ENCODE data around the gene ZNF280A. TPM values are rescaled to one million over a fixed set of nuclear protein-coding genes. Genes with fewer than 3 reads are reported as not detected.
"Not testable (repeated sequence)": the region's sequence is repeated elsewhere in the genome, so short reads cannot be mapped to it uniquely, and the experiment has no call there.

The ZNF280A gene
- total and polyA plus RNA-seq, 2 donors from 2014 or later, result not detected

DNA sequence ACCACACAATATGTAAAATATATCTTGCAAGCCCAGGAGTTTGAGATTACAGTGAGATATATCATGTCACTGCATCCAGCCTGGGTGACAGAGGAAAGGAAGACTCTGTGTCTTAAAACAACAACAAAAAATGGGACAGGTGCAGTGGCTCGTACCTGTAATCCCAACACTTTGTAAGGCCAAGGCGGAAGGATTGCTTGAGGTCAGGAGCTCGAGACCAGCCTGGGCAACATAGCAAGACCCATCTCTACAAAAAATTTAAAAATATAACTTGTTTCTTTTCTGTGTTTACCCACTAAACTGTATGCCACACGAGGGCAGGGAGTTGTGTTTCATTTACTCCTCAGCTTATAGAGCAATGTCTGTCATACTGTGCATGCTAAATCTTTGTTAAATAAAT lies 3.1 kb downstream of the ZNF280A start:
- no peak overlapping the region for H3K4me3 ChIP-seq (ENCODE audit: low read length in 3 of 3)
- no peak overlapping the region for H3K27ac ChIP-seq (ENCODE audit: low read depth in 2 of 2, low read length in 2 of 2)
- H3K9ac ChIP-seq (ENCODE audit: low read length in 3 of 3), result no peak overlapping the region
- no peak for FAIRE-seq
- H3K36me3 ChIP-seq (ENCODE audit: control insufficient read depth in 2 of 3, insufficient read depth in 3 of 3, low read length in 3 of 3), result no peaks in the 10 kb centered on the region
- no peaks in the 10 kb centered on the region for H3K4me1 ChIP-seq (ENCODE audit: control insufficient read depth in 2 of 3, insufficient read depth in 2 of 3, low read depth in 1 of 3, low read length in 3 of 3)
- intact Hi-C loops (cut with DNase I), result no loop called here
- H3K9me3 ChIP-seq (ENCODE audit: control insufficient read depth in 2 of 3, insufficient read depth in 1 of 3, low read length in 3 of 3), result no peaks in the 10 kb centered on the region
- no peaks in the 10 kb centered on the region for H3K27me3 ChIP-seq (ENCODE audit: control insufficient read depth, insufficient read depth, low read length)
- no peak for DNase-seq
- TF ChIP-seq, protein P1, sequence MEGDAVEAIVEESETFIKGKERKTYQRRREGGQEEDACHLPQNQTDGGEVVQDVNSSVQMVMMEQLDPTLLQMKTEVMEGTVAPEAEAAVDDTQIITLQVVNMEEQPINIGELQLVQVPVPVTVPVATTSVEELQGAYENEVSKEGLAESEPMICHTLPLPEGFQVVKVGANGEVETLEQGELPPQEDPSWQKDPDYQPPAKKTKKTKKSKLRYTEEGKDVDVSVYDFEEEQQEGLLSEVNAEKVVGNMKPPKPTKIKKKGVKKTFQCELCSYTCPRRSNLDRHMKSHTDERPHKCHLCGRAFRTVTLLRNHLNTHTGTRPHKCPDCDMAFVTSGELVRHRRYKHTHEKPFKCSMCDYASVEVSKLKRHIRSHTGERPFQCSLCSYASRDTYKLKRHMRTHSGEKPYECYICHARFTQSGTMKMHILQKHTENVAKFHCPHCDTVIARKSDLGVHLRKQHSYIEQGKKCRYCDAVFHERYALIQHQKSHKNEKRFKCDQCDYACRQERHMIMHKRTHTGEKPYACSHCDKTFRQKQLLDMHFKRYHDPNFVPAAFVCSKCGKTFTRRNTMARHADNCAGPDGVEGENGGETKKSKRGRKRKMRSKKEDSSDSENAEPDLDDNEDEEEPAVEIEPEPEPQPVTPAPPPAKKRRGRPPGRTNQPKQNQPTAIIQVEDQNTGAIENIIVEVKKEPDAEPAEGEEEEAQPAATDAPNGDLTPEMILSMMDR (IDR thresholded peaks at IDR 0.05; ENCODE audit: borderline replicate concordance, extremely low read depth, insufficient read depth), result no peak

DNA sequence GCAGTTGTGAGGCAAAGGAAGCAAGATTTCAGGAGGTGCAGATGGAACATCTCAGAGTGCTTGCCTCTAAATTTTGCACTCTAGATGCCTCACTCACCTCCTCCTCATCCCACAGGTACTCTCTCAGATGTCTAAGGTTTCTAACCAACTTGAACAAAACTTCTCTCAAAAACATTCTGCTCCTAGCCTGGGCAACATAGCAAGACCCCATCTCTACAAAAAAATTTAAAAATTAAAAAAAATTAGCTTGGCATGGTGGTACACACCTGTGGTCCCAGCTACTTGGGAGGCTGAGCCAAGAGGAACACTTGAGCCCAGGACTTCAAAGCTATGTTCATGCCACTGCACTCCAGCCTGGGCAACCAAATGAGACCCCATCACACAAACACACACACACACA lies 4.2 kb downstream of the ZNF280A start:
- H3K9ac ChIP-seq (ENCODE audit: low read length in 3 of 3), result no peak overlapping the region
- H3K27ac ChIP-seq (ENCODE audit: low read depth in 2 of 2, low read length in 2 of 2), result no peak overlapping the region
- FAIRE-seq (no peak), DNase-seq (no peak)
- no peaks in the 10 kb centered on the region for H3K27me3 ChIP-seq (ENCODE audit: control insufficient read depth, insufficient read depth, low read length)
- no peak overlapping the region for H3K4me3 ChIP-seq (ENCODE audit: low read length in 3 of 3)
- H3K4me1 ChIP-seq (ENCODE audit: control insufficient read depth in 2 of 3, insufficient read depth in 2 of 3, low read depth in 1 of 3, low read length in 3 of 3), result no peaks in the 10 kb centered on the region
- intact Hi-C loops (cut with DNase I), result no loop called here
- H3K36me3 ChIP-seq (ENCODE audit: control insufficient read depth in 2 of 3, insufficient read depth in 3 of 3, low read length in 3 of 3), result no peaks in the 10 kb centered on the region
- TF ChIP-seq, protein P1 (IDR thresholded peaks at IDR 0.05; ENCODE audit: borderline replicate concordance, extremely low read depth, insufficient read depth), result no peak
- no peaks in the 10 kb centered on the region for H3K9me3 ChIP-seq (ENCODE audit: control insufficient read depth in 2 of 3, insufficient read depth in 1 of 3, low read length in 3 of 3)

DNA sequence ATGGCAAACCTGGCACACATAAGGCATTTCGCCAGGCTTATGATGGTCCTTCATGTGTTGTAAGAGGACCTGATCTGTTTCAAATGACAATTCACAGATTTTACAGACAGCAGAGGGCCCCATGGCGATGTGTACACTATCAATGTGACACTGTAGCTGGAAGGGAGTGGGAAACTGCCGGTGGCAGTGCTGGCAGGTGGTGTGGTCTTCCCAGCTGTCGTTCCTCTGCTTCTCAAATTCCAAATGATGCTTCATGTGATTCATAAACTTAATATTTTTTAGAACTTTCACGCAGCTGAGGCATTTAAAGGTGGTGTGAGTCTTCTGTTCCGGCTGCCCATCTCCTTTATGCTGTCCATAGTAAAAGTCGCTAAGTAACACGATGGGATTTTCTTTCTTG lies 5.6 kb downstream of the ZNF280A start:
- H3K9ac ChIP-seq (ENCODE audit: low read length in 3 of 3); H3K4me1 ChIP-seq (ENCODE audit: control insufficient read depth in 2 of 3, insufficient read depth in 2 of 3, low read depth in 1 of 3, low read length in 3 of 3); intact Hi-C loops (cut with DNase I); DNase-seq; H3K36me3 ChIP-seq (ENCODE audit: control insufficient read depth in 2 of 3, insufficient read depth in 3 of 3, low read length in 3 of 3); H3K27me3 ChIP-seq (ENCODE audit: control insufficient read depth, insufficient read depth, low read length); H3K4me3 ChIP-seq (ENCODE audit: low read length in 3 of 3); H3K27ac ChIP-seq (ENCODE audit: low read depth in 2 of 2, low read length in 2 of 2); H3K9me3 ChIP-seq (ENCODE audit: control insufficient read depth in 2 of 3, insufficient read depth in 1 of 3, low read length in 3 of 3); FAIRE-seq: not testable (repeated sequence)

DNA sequence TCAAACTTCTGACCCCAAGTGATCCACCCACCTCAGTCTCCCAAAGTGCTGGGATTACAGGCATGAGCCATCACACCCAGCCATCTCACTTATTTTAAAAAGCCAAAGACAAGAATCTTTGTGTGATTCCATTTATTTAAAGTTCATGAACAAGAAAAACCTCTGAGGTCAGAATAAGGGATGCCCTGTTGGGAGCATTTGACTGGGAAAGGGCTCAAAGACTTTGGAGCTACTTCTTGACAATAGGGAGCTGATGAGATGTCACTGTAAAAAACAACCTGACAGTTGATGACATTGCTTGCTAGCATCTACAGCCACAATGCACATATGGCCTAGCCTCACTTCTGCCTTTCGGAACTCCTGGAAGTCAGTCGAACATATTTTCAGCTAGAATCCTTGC lies 6.5 kb downstream of the ZNF280A start:
- intact Hi-C loops (cut with DNase I), result no loop called here
- DNase-seq (no peak), FAIRE-seq (no peak)
- TF ChIP-seq, protein P1 (IDR thresholded peaks at IDR 0.05; ENCODE audit: borderline replicate concordance, extremely low read depth, insufficient read depth), result no peak
- Histone ChIP-seq H3K27ac (ENCODE audit: low read depth in 2 of 2, low read length in 2 of 2) (no peak overlapping the region), H3K36me3 (ENCODE audit: control insufficient read depth in 2 of 3, insufficient read depth in 3 of 3, low read length in 3 of 3) (no peaks in the 10 kb centered on the region), H3K27me3 (ENCODE audit: control insufficient read depth, insufficient read depth, low read length) (no peaks in the 10 kb centered on the region), H3K4me1 (ENCODE audit: control insufficient read depth in 2 of 3, insufficient read depth in 2 of 3, low read depth in 1 of 3, low read length in 3 of 3) (no peaks in the 10 kb centered on the region), H3K9me3 (ENCODE audit: control insufficient read depth in 2 of 3, insufficient read depth in 1 of 3, low read length in 3 of 3) (peaks cover 0 to 4% (median 0%) of the 10 kb centered on the region in 3 donors), H3K4me3 (ENCODE audit: low read length in 3 of 3) (no peak overlapping the region), H3K9ac (ENCODE audit: low read length in 3 of 3) (no peak overlapping the region)
